H9 (cell line): Measurements from ENCODE around the gene SYNPO2. TPM values are rescaled to one million over a fixed set of nuclear protein-coding genes. Genes with fewer than 3 reads are reported as not detected.

Experiments used
- DNase-seq: peaks from one replicate; pipeline ENCODE4 v3.0.0-alpha.2; 2017
- H2AFZ ChIP-seq: one replicate; pipeline ENCODE4 v1.6.1; 2013; ENCODE audit warnings: mild to moderate bottlenecking, low read length, control low read depth, moderate library complexity
- H2AK5ac ChIP-seq: 2 replicates; pipeline ENCODE4 v1.6.1; 2013; ENCODE audit warnings: low read length, control low read depth, mixed read lengths; ENCODE audit not compliant: insufficient read length
- H2BK120ac ChIP-seq: one replicate; pipeline ENCODE4 v1.6.1; 2013; ENCODE audit warnings: low read depth, mild to moderate bottlenecking, low read length, control low read depth, inconsistent platforms; ENCODE audit not compliant: poor library complexity, severe bottlenecking
- H2BK12ac ChIP-seq: 2 replicates; pipeline ENCODE4 v1.6.1; 2013; ENCODE audit warnings: low read length, control low read depth, mixed read lengths, low read depth; ENCODE audit not compliant: insufficient read length
- H2BK15ac ChIP-seq: 2 replicates; pipeline ENCODE4 v1.6.1; 2013; ENCODE audit warnings: low read depth, low read length, control low read depth
- H2BK20ac ChIP-seq: one replicate; pipeline ENCODE4 v1.6.1; 2013; ENCODE audit warnings: low read depth, mild to moderate bottlenecking, low read length, control low read depth, inconsistent platforms; ENCODE audit not compliant: poor library complexity, severe bottlenecking
- H2BK5ac ChIP-seq: 2 replicates; pipeline ENCODE4 v1.6.1; 2013; ENCODE audit warnings: low read length, control low read depth, mixed read lengths; ENCODE audit not compliant: insufficient read length
- H3K14ac ChIP-seq: 2 replicates; pipeline ENCODE4 v1.6.1; 2013; ENCODE audit warnings: low read length, control low read depth; ENCODE audit not compliant: insufficient read depth
- H3K18ac ChIP-seq: 2 replicates; pipeline ENCODE4 v1.6.1; 2013; ENCODE audit warnings: low read depth, mild to moderate bottlenecking, mixed read lengths, low read length, control low read depth; ENCODE audit not compliant: insufficient read length
- H3K23ac ChIP-seq: 2 replicates; pipeline ENCODE4 v1.6.1; 2013; ENCODE audit warnings: low read length, control low read depth, mixed read lengths, low read depth; ENCODE audit not compliant: insufficient read length
- H3K23me2 ChIP-seq: 2 replicates; pipeline ENCODE4 v1.6.1; 2013; ENCODE audit warnings: low read depth, mild to moderate bottlenecking, mixed read lengths, low read length, control low read depth; ENCODE audit not compliant: insufficient read length, poor library complexity, severe bottlenecking
- H3K27ac ChIP-seq: 2 replicates; pipeline ENCODE4 v1.5.1; 2013; ENCODE audit warnings: low read length, control low read depth, mixed read lengths, low read depth; ENCODE audit not compliant: insufficient read length
- H3K27me3 ChIP-seq: 2 replicates; pipeline ENCODE4 v1.6.1; 2013; ENCODE audit warnings: low read length, control low read depth, inconsistent platforms; ENCODE audit not compliant: insufficient read depth
- H3K4ac ChIP-seq: 2 replicates; pipeline ENCODE4 v1.6.1; 2013; ENCODE audit warnings: low read depth, mild to moderate bottlenecking, control low read depth, inconsistent platforms, low read length, moderate library complexity
- H3K4me1 ChIP-seq: 2 replicates; pipeline ENCODE4 v1.6.1; 2013; ENCODE audit warnings: low read length, control low read depth, inconsistent platforms; ENCODE audit not compliant: insufficient read depth
- H3K4me2 ChIP-seq: 2 replicates; pipeline ENCODE4 v1.6.1; 2013; ENCODE audit warnings: low read length, control low read depth, mixed read lengths; ENCODE audit not compliant: insufficient read length, insufficient read depth
- H3K56ac ChIP-seq: 2 replicates; pipeline ENCODE4 v1.6.1; 2013; ENCODE audit warnings: low read depth, mild to moderate bottlenecking, mixed read lengths, low read length, control low read depth; ENCODE audit not compliant: insufficient read length
- H3K79me1 ChIP-seq: 2 replicates; pipeline ENCODE4 v1.6.1; 2013; ENCODE audit warnings: low read depth, mild to moderate bottlenecking, moderate library complexity, low read length, control low read depth, inconsistent platforms; ENCODE audit not compliant: insufficient read depth, poor library complexity, severe bottlenecking
- H3K79me2 ChIP-seq: 2 replicates; pipeline ENCODE4 v1.6.1; 2013; ENCODE audit warnings: low read length, control low read depth, inconsistent platforms; ENCODE audit not compliant: insufficient read depth
- H3K9ac ChIP-seq: 2 replicates; pipeline ENCODE4 v1.6.1; 2013; ENCODE audit warnings: low read length, control low read depth, mixed read lengths; ENCODE audit not compliant: insufficient read length; ENCODE audit errors: extremely low read depth
- H3K9me3 ChIP-seq: one replicate; pipeline ENCODE4 v1.6.1; 2013; ENCODE audit warnings: low read depth, low read length, inconsistent platforms; ENCODE audit not compliant: control insufficient read depth
- H3T11ph ChIP-seq: one replicate; pipeline ENCODE4 v1.6.1; 2013; ENCODE audit warnings: mild to moderate bottlenecking, low read length, control low read depth, inconsistent platforms
- H4K20me1 ChIP-seq: one replicate; pipeline ENCODE4 v1.6.1; 2013; ENCODE audit not compliant: control insufficient read depth, insufficient read length, insufficient read depth
- H4K5ac ChIP-seq: 2 replicates; pipeline ENCODE4 v1.6.1; 2013; ENCODE audit warnings: low read depth, mild to moderate bottlenecking, mixed read lengths, low read length, control low read depth; ENCODE audit not compliant: insufficient read length
- H4K8ac ChIP-seq: replicated peaks from 2 replicates; pipeline ENCODE4 v1.6.1; 2013; ENCODE audit warnings: low read length, control low read depth, mixed read lengths, low read depth; ENCODE audit not compliant: insufficient read length
- H4K91ac ChIP-seq: 2 replicates; pipeline ENCODE4 v1.6.1; 2013; ENCODE audit warnings: low read depth, mild to moderate bottlenecking, moderate library complexity, mixed read lengths, low read length, control low read depth; ENCODE audit not compliant: insufficient read length
- H3K27ac Mint-ChIP-seq, 3 experiments: 2 replicates in 2 of 3; 3 replicates in 1 of 3; pipeline ENCODE4 v1.8.0; 2020 to 2021; ENCODE audit warnings: mixed read lengths in 3 of 3, mild to moderate bottlenecking in 1 of 3, moderate library complexity in 1 of 3
- H3K27me3 Mint-ChIP-seq: 2 replicates; pipeline ENCODE4 v1.8.0; 2021; ENCODE audit warnings: low read depth, mild to moderate bottlenecking, moderate library complexity, mixed read lengths
- H3K36me3 Mint-ChIP-seq, 3 experiments: 2 replicates in 2 of 3; 3 replicates in 1 of 3; pipeline ENCODE4 v1.8.0; 2020 to 2021; ENCODE audit warnings: low read depth in 3 of 3, mixed read lengths in 3 of 3; ENCODE audit not compliant: insufficient read depth in 1 of 3
- H3K4me1 Mint-ChIP-seq, 2 experiments: 2 replicates each; pipeline ENCODE4 v1.8.0; 2020; ENCODE audit warnings: mixed read lengths in 2 of 2
- H3K4me3 Mint-ChIP-seq, 2 experiments: 2 replicates in 1 of 2; 3 replicates in 1 of 2; pipeline ENCODE4 v1.8.0; 2020 to 2021; ENCODE audit warnings: mild to moderate bottlenecking in 2 of 2, mixed read lengths in 2 of 2, moderate library complexity in 1 of 2
- H3K9me3 Mint-ChIP-seq, 2 experiments: 2 replicates in 1 of 2; 3 replicates in 1 of 2; pipeline ENCODE4 v1.8.0; 2020; ENCODE audit warnings: mild to moderate bottlenecking in 2 of 2, mixed read lengths in 2 of 2, moderate library complexity in 1 of 2
- WGBS: extraction: QIAGEN DNeasy Blood & Tissue Kit; methylation state at CpG from one replicate; pipeline ENCODE4 v1.1.7; 2013; ENCODE audit warnings: missing lambda C conversion rate, low lambda C conversion rate, mixed read lengths; ENCODE audit not compliant: insufficient read length; ENCODE audit errors: extremely low coverage; 5-methylcytosine and 5-hydroxymethylcytosine counted together
- total RNA-seq: library from RNA; stranded (reverse); gene quantifications from 2 replicates; pipeline ENCODE4 v1.2.1, GENCODE V29; 2021
- TF ChIP-seq, protein P1 (sequence below): fragments of 200-600 bp; sonication (generic); conservative IDR thresholded peaks from 3 replicates; pipeline ENCODE4 v1.8.0; 2021; ENCODE audit warnings: antibody characterized with exemption, mild to moderate bottlenecking

The SYNPO2 gene
- total RNA-seq, 1 experiment from 2014 or later = 1.1 TPM

DNA sequence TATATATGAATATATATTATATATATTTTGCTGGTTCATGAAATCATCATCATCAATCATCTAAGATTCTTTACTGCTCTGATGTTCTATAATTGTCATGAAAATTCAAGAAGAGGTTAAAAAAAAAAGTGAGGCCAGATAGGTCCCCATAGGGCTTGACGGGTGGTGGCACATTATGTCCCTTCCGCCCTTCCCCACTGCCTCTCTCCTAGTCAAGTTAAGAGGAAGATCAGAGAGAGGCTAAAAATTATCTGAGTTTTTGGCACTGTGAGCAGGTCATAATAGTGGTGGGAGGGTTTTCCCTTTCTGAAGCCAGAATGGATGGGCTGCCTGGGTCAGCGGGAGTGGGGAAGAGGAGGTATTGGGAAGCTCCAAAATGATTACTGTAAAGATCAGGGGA, 5.4 kb downstream of the SYNPO2 start:
- WGBS = no CpG with 5 or more reads among the region's 3 CpGs
- H3T11ph ChIP-seq = no peak overlapping the region
- no peaks in the 10 kb centered on the region for H3K79me2 ChIP-seq
- H3K14ac ChIP-seq = no peak overlapping the region
- no peak overlapping the region for H3K9ac ChIP-seq
- H3K23me2 ChIP-seq = no peaks in the 10 kb centered on the region
- H3K4me2 ChIP-seq = no peak overlapping the region
- Mint-ChIP-seq H3K27me3 (peaks cover 2% of the 10 kb centered on the region), H3K4me3 (no peak overlapping the region), H3K36me3 (no peaks in the 10 kb centered on the region; a peak in 2 of 7 replicates), H3K4me1 (peaks cover 14 to 15% of the 10 kb centered on the region in 2 experiments), H3K27ac (no peak overlapping the region), H3K9me3 (no peaks in the 10 kb centered on the region)
- H3K9me3 ChIP-seq = no peaks in the 10 kb centered on the region
- no peak overlapping the region for H4K91ac ChIP-seq
- no peak overlapping the region for H3K4ac ChIP-seq
- H4K20me1 ChIP-seq = no peaks in the 10 kb centered on the region
- H3K18ac ChIP-seq = no peak overlapping the region
- no peak for DNase-seq
- H2AFZ ChIP-seq = no peak overlapping the region
- H2BK20ac ChIP-seq = no peak overlapping the region
- H2BK120ac ChIP-seq = no peak overlapping the region
- no peak overlapping the region for H2BK15ac ChIP-seq
- peaks cover 3% of the 10 kb centered on the region; the same call in 1 of the 2 replicates for H3K4me1 ChIP-seq
- H2BK5ac ChIP-seq = no peak overlapping the region
- H3K27ac ChIP-seq = no peak overlapping the region
- H3K23ac ChIP-seq = no peak overlapping the region
- H3K27me3 ChIP-seq = no peaks in the 10 kb centered on the region
- H2AK5ac ChIP-seq = no peak overlapping the region
- H3K56ac ChIP-seq = no peak overlapping the region
- H4K5ac ChIP-seq = no peak overlapping the region
- no peaks in the 10 kb centered on the region for H3K79me1 ChIP-seq
- H4K8ac ChIP-seq = no peak overlapping the region
- no peak overlapping the region for H2BK12ac ChIP-seq
- TF ChIP-seq, protein P1, sequence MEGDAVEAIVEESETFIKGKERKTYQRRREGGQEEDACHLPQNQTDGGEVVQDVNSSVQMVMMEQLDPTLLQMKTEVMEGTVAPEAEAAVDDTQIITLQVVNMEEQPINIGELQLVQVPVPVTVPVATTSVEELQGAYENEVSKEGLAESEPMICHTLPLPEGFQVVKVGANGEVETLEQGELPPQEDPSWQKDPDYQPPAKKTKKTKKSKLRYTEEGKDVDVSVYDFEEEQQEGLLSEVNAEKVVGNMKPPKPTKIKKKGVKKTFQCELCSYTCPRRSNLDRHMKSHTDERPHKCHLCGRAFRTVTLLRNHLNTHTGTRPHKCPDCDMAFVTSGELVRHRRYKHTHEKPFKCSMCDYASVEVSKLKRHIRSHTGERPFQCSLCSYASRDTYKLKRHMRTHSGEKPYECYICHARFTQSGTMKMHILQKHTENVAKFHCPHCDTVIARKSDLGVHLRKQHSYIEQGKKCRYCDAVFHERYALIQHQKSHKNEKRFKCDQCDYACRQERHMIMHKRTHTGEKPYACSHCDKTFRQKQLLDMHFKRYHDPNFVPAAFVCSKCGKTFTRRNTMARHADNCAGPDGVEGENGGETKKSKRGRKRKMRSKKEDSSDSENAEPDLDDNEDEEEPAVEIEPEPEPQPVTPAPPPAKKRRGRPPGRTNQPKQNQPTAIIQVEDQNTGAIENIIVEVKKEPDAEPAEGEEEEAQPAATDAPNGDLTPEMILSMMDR = no peak
